Measurements from ENCODE around the gene WNT6.

The WNT6 gene

DNA sequence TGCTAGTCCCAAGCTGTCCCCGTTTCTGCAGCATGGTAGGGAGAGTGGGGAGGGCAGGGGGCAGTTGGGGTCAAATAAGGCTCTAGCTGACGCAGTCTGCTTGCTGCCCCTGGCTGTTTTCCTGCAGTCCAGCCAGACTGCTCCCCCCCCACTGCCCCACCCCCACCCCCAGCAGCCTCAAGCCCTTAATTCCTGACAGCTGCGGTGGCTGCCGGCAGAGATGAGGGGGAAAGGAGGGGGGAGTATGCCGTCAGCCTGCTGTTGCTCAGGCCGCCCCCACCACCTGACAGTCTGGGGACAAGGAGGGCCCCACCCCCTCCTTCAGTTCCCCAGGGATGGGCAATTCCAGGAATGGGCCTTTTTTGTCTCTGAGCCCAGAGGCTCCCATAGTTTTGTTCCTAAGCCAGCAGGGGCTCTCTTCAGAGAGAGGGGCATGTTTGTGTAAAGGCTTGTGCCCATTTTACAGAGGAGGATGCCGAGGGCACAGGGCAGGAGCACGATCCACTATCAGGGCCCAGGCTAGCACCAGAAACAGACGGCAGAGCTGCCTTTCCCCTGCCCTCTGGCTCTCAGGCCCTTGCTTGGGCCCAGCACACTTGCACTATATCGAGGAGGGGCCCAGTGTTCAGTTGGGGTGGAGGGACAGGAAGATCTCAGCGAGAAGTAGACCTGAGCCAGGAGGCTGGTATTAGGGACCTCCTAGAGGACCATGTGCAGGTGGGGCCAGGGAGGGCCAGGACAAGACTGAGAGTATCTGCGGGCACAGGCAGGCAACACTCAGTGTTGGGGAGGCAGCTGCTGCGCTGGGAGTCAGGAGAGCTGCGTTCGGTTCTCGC is 19.5 kb downstream of the WNT6 start:
- DNase-seq: no peak

- DNase-seq: no peak
These were observed 20.1 kb downstream of the WNT6 start for GRCh38 chr2:218879776-218880101.

DNA sequence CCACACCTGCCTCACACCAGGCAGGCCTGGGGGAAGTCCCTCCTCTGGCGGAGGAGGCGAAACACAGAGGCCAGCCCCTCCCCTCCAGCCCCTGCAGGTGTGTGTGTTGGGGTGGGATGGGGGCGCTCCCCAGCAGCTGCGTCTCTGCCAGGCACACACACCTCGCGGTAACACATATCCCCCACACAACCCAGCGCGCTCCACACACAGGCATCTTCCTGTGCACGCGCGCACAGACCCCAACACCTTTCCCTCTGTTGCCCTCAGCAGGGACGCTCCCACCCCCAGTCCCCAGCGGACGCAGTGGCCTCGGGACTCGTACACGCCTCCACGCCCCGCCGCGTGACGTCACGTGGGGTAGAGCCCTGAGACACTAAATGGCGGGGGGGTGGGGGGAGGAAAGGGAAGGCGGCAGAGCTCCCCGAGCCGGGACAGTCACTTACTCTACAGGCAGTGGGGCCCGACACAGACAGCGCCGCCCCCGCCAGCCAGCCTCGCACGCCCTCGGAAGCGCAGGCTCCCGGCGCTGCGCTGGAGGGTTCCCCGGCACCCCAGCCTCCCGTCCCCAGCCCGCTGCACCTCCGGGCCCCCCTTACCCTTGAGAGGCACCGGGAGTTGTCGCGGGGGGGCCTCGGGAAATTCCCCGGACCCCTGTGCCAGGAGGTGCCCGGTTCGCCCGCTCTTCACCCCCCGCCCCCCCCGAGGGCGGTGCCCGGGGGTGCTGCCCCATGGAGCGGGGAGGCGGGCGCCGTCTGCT is 20.7 kb downstream of the WNT6 start, which contains the start of gene WNT10A:
TSS of gene WNT10A (plus strand) at position 751 of the 757 bp plus-strand sequence. CDS start 144 bp downstream, outside the sequence.
- DNase-seq: peak; percentile 77

DNA sequence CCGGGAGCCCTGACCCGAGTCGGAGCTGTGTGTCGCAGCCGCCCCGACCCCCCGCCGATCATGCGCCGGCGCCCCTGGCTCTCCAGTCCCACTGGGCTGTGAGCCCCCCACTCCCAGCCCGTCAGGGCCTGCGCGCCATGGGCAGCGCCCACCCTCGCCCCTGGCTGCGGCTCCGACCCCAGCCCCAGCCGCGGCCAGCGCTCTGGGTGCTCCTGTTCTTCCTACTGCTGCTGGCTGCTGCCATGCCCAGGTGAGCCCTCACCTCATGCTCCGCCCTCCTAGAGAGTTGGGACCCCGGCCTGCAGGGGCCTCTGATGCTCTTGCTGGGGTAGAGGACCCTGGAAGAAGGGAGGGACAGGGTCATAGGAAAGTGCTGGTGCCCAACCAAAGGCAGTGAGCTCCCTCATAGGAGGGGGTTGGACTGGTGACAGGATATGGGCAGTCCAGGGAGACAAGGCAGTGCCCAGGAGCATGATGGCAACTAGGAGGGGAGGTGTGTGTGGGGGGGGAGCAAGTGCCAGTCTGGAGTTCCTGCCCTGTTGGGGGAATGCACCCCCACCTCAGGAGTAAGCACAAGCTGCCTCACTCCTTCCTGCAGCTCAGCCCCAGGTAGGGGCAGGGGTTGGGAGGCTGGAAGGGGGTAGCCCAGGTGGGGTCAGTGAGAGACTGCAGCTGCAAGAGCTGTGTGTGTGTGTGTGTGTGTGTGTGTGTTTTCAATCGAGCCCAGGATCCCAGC is 21.4 kb downstream of the WNT6 start:
- DNase-seq: no peak

DNA sequence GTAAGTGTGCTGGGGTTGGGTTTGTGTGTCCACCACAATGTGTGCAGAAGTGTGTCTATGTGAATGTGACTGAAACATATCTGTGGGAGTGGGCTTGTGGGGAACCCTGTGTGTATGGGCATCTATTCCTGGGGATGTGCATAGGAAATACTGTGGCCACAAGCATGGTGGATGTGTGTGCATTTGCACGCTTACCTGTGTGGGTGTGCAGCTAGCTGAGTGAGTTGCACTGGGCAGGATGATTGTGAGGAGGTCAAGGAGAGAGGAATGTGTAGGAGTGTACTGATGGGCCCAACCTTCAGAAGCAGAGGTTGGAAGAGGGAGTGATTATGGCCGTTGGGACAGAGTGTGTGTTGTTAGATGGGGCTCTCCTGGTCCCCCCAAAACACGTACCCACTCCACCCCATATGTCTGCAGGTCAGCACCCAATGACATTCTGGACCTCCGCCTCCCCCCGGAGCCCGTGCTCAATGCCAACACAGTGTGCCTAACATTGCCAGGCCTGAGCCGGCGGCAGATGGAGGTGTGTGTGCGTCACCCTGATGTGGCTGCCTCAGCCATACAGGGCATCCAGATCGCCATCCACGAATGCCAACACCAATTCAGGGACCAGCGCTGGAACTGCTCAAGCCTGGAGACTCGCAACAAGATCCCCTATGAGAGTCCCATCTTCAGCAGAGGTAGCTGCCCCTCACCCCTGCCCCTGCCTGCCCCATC is 22.3 kb downstream of the WNT6 start:
- DNase-seq: no peak

DNA sequence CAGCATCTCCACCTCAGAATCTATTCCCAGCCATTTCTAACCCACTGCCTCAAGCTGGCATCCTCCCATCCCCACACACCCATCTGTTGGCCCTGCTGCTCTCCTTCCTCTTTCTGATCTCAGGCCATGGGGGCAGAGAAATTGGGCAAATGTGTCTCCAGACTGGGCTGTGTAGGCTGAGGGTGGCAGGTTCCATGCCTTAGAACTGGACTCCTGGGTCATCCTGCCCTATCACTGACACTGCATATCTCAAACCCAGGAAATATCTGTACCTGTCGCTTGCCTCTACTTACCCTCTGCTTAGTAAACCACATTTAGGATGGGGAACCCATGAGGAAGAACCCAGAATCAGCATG is 22.8 kb downstream of the WNT6 start:
- DNase-seq: no peak

DNA sequence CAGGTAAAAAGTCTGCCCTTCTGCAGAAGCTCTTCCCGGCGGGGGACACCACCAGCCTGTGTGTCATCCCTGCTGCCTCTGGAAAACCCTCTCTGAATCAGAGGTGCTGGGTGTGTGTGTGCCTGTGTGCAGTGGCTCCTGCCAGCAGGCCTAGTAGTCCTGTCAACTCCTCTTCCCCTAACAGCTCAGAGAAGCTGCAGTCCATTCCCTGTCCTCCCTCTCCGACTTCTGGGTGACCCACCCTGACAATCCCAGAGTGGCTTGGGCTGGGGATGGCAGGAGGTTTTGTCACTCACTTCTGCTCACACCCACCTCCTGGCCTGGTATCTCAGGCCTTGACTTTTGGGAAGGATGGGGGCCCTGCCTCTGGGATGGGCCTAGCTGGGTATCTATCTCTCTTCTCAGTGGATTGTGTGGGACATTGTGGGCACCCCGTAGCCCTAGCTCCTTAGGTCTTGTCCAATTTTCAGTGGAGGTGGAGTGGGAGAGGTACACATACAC is 23.3 kb downstream of the WNT6 start:
- no peak for DNase-seq

DNA sequence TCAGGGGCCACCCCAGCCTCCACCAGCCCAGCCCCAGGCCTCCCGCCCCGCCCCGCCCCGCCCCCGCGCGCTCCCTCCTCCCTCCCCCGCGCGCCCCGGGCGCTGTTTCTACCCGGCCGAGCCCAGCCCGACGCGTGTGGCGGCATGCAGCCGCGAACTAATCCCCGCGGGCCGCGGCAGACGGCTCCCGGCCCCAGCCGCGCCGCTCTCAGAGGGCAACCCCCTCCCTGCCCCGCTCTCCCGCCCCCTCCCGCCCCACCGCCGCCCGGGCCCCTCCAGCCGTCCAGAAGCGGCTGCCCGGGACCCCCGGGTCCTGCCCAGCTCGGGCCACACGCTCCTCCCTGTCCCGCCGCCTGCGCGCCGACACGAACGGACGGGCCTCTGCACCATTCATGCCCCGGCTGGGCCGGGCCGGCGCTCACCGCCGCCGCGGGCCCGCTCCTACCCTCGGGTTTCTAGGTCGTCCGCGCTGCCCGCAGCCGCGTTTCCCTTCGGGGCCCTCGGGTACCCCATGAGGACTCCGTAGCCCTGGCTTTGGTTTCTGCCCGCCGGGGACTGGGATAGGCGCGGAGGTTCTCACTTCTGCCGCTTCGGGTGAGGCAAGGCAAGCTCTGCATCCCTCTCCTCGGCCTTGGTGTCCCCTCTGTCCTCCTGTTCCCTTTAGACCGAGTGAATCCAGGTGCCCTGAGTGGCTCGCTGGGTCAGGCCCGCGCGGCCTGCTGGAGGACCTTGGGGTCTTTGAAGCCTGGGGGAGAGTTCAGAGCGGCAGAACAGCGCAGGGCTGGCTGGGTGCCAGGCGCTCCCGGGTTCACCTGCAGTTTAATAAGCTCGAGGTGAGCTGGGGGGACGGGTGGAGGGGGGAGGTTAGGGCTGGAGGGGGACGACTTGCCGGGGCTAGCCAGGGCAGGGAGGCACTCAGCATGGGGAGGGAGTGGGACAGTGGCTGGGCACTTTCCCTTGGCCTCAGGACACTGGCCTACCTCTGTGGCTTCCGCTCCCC is 24.2 kb downstream of the WNT6 start:
- no peak for DNase-seq

DNA sequence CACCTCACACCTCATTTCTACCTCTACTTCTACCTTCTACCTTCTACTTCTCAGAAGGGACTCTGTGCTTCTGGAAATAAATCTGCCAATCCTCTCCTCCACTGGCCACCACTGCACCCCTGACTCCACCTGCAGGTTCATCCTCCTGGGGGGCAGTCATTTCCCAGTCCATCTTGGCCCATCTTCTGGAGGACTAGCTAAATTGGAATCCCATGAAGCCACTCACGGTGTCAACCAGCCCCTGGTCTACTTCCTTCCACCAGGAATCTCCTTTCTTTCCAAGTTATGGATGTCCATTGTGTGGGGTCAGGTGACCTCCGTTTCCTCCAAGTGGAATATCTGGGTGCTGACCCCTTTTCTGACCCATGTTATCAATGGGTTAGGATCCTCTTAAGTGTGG is 24.9 kb downstream of the WNT6 start:
- DNase-seq: no peak

GRCh38 chr2:218885981-218886947 is 26.7 kb downstream of the WNT6 start:
- no peak for DNase-seq

GRCh38 chr2:218887079-218887478 is 27.5 kb downstream of the WNT6 start:
- DNase-seq: no peak

DNA sequence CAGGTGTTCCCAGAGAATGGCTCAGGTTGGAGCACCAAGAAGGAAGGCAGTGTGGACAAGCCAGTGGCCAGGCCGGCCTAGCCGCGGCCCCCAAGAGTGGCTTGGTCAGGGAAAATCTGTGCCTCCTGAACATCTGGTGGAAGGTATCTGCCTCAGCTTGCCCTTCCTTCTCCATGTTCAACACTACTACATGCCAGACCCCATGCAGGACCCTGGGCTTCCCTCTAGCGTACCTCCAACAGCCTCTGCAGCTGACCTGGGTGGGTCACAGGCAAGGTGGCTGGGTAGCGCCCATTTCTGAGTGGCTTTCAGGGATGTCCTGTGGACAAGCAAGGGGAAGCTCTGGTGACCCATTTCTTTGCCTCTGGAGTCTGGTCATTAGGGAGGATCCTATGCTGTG is 28.7 kb downstream of the WNT6 start:
- DNase-seq: no peak

DNA sequence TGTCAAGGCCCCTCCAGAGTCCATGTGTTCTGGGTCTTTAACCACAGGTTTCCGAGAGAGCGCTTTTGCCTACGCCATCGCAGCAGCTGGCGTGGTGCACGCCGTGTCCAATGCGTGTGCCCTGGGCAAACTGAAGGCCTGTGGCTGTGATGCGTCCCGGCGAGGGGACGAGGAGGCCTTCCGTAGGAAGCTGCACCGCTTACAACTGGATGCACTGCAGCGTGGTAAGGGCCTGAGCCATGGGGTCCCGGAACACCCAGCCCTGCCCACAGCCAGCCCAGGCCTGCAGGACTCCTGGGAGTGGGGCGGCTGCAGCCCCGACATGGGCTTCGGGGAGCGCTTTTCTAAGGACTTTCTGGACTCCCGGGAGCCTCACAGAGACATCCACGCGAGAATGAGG is 30.3 kb downstream of the WNT6 start:
- no peak for DNase-seq

DNA sequence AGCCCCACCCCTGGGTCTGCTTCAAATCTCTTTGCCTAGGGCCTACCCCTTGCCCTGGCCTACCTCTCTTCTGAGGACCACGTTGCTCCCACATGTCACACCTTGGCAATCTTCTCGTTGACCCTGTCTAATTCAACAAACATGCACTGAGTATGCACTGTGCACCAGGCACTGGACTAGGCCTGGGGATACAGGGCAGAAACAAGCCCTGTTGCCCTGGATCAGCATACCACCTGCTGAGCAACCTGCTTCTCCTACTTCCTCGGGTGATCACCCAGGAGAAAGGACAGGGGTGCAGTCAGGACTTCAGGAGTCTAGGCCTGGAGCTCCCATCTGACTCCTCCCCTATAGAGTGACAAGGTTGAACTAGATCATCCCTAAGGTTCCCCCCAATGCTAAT is 30.8 kb downstream of the WNT6 start:
- no peak for DNase-seq

- DNase-seq: no peak
These were observed 31.9 kb downstream of the WNT6 start for GRCh38 chr2:218891275-218892135.

DNA sequence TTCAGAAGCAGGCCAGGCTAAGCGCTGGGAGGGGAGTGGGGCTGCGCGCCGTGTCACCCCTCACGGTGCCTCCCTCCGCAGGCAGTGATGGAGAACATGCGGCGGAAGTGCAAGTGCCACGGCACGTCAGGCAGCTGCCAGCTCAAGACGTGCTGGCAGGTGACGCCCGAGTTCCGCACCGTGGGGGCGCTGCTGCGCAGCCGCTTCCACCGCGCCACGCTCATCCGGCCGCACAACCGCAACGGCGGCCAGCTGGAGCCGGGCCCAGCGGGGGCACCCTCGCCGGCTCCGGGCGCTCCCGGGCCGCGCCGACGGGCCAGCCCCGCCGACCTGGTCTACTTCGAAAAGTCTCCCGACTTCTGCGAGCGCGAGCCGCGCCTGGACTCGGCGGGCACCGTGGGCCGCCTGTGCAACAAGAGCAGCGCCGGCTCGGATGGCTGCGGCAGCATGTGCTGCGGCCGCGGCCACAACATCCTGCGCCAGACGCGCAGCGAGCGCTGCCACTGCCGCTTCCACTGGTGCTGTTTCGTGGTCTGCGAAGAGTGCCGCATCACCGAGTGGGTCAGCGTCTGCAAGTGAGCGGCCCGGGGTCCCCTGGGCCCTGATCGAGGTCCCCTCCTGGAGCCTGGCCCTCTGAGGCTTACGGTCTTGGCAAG is 33.2 kb downstream of the WNT6 start:
- DNase-seq: peak; percentile 81

DNA sequence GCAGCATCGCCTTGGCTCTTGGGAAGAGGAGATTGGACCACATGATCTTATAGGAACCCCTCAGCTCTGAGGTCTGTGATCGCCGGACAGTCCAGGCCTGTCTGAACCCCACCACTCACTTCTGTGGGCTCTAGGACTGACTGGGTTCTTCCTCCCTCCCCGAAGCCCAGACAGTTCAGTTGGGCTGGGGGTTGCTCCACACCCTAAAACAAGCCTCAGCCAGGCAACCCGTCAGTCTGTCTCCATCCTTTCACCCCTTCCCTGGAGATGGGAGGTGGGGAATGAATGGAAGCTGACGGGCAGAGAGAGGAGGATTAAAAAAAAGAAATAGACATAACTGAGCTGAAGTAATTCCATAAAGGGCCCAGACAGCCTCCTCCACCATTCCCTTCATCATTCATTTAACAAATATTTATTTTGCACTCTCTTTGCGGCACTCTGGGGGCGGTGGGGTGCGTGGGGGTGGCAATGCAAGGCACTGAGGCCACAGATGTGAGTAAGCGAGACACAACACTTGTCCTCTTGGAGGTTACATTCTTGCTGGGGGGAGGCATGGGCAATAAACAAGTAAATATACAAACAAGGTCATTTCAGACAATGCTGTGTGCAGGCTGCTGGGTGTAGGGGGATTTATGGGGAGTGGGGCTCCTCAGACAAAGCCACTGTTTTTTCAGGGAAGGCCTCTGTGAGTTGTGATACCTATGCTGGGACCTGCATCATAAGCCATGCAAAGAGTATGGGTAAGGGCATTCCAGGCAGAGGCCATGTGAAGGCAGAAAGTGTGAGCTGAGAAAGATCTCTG is 33.9 kb downstream of the WNT6 start:
- DNase-seq: no peak
